ENCODE measurements around the gene ANTXR2. TPM values are rescaled to one million over a fixed set of nuclear protein-coding genes. Genes with fewer than 3 reads are reported as not detected.

Gene ANTXR2
- total and polyA plus RNA-seq, 2 of the 8 experiments (the other 6 are each of a cell fraction or from before 2014, with no cell fraction given), result 1.1 to 7.5 TPM

DNA sequence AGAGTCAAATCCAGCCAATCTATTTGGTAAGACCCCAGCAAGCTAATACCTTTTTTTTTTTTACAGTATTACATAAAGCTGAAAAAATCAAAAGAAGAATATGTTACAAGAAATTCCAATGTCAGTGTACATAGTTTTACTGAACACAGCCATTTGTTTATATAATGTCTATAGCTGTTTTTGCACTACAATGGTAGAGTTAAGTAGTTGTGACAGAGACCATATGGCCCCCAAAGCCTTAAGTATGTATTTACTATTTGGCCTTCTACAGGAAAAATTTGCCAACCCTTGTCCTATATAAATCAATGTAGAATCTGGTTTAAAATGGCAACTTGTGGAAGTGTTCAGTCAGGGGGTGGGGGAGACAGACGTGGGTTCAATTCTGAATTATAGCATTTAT is 60.7 kb downstream of the ANTXR2 start (continued):
- TF ChIP-seq, protein P1, sequence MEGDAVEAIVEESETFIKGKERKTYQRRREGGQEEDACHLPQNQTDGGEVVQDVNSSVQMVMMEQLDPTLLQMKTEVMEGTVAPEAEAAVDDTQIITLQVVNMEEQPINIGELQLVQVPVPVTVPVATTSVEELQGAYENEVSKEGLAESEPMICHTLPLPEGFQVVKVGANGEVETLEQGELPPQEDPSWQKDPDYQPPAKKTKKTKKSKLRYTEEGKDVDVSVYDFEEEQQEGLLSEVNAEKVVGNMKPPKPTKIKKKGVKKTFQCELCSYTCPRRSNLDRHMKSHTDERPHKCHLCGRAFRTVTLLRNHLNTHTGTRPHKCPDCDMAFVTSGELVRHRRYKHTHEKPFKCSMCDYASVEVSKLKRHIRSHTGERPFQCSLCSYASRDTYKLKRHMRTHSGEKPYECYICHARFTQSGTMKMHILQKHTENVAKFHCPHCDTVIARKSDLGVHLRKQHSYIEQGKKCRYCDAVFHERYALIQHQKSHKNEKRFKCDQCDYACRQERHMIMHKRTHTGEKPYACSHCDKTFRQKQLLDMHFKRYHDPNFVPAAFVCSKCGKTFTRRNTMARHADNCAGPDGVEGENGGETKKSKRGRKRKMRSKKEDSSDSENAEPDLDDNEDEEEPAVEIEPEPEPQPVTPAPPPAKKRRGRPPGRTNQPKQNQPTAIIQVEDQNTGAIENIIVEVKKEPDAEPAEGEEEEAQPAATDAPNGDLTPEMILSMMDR (IDR thresholded peaks at IDR 0.05; ENCODE audit: control extremely low read depth in 1 of 3, insufficient read depth in 1 of 3, low read depth in 1 of 3, low read length in 3 of 3), result no peak
- TF ChIP-seq CREB1 (IDR thresholded peaks at IDR 0.05) (no peak), JUND (IDR thresholded peaks at IDR 0.05; ENCODE audit: low read length) (no peak), SIN3A (conservative IDR thresholded peaks at IDR 0.05 in 1 of 2, IDR thresholded peaks at IDR 0.05 in 1 of 2; ENCODE audit: low read depth in 1 of 2, low read length in 2 of 2) (no peak), EZH2 (IDR thresholded peaks at IDR 0.05; ENCODE audit: low read depth, low read length, severe bottlenecking) (no peak), KDM1A (IDR thresholded peaks at IDR 0.05; ENCODE audit: borderline replicate concordance, low read length) (no peak), YY1 (IDR thresholded peaks at IDR 0.05; ENCODE audit: low read depth, low read length) (no peak), CHD2 (IDR thresholded peaks at IDR 0.05; ENCODE audit: low read length) (no peak), NRF1 (IDR thresholded peaks at IDR 0.05; ENCODE audit: low read depth, low read length) (no peak)

Measured in H1 (cell line).